AG10803 (cell line): ENCODE data around the gene SCYGR1.
"Not testable (repeated sequence)": the region's sequence is repeated elsewhere in the genome, so short reads cannot be mapped to it uniquely, and the experiment has no call there.

Experiments used
- DNase-seq: peaks from one replicate; pipeline ENCODE4 v3.0.0; 2010; ENCODE audit warnings: low read depth
- H3K4me3 ChIP-seq: 2 replicates; pipeline ENCODE4 v1.5.1; 2011; ENCODE audit warnings: mild to moderate bottlenecking, low read length, control low read depth
- CTCF ChIP-seq: conservative IDR thresholded peaks from 2 replicates; pipeline ENCODE4 v1.5.1; 2011; ENCODE audit warnings: mild to moderate bottlenecking, low read length, control low read depth, inconsistent platforms

Gene SCYGR1

GRCh38 chr2:227387583-227387982 lies at the start of gene SCYGR1:
Gene SCYGR1 (minus strand): TSS chr2:227387949. CDS start chr2:227387949, 0 bp downstream.
- H3K4me3 ChIP-seq, DNase-seq: not testable (repeated sequence)

GRCh38 chr2:227436436-227437174 lies 48.9 kb upstream of the SCYGR1 start:
- DNase-seq, result no peak
- no peak for TF ChIP-seq CTCF
- no peak overlapping the region for H3K4me3 ChIP-seq

- no peak for DNase-seq
- H3K4me3 ChIP-seq, result no peak overlapping the region
- no peak for TF ChIP-seq CTCF
Measured at GRCh38 chr2:227433171-227433570, 45.4 kb upstream of the SCYGR1 start.

GRCh38 chr2:227430639-227431038 lies 42.9 kb upstream of the SCYGR1 start:
- no peak for DNase-seq
- no peak for TF ChIP-seq CTCF
- no peak overlapping the region for H3K4me3 ChIP-seq

GRCh38 chr2:227428731-227429285 lies 41.1 kb upstream of the SCYGR1 start:
- H3K4me3 ChIP-seq, result no peak overlapping the region
- TF ChIP-seq CTCF, result no peak
- DNase-seq, result no peak

- no peak for DNase-seq
- no peak for TF ChIP-seq CTCF
- H3K4me3 ChIP-seq, result no peak overlapping the region
Measured at GRCh38 chr2:227423656-227424499, 36.1 kb upstream of the SCYGR1 start.
